ENCODE results near the gene MED15.

- no peak for TF ChIP-seq CTCF (IDR thresholded peaks at IDR 0.05 in 4 of 5, conservative IDR thresholded peaks at IDR 0.05 in 1 of 5)
- no peak for TF ChIP-seq POLR2A (IDR thresholded peaks at IDR 0.05)
Measured at GRCh38 chr22:20486229-20486628, 21.2 kb upstream of the MED15 start.

Data from gastrocnemius medialis (tissue), 4 donors.